Measurements from ENCODE around the gene TUBGCP6. TPM values are rescaled to one million over a fixed set of nuclear protein-coding genes. Genes with fewer than 3 reads are reported as not detected.

TUBGCP6 gene
- total and polyA plus RNA-seq, 8 donors, result 37.8 to 112 (median 50.2) TPM

- intact Hi-C loops (cut with DNase I; ENCODE audit: low total_unique reads), result no loop called here
- TF ChIP-seq POLR2A (IDR thresholded peaks at IDR 0.05) (no peak), EP300 (IDR thresholded peaks at IDR 0.05) (no peak)
- H3K27me3 ChIP-seq, result no peaks in the 10 kb centered on the region
- no peak for DNase-seq
- no peak overlapping the region for H3K27ac ChIP-seq
- H3K36me3 ChIP-seq, result peaks cover 85 to 98% (median 95%) of the 10 kb centered on the region in 4 donors
- H3K9me3 ChIP-seq, result no peaks in the 10 kb centered on the region
- peaks cover 5 to 14% (median 10%) of the 10 kb centered on the region in 4 donors for H3K4me1 ChIP-seq
- WGBS, 5 donors, result 93 to 97% (median 95%) methylated on average over 31 to 45 of the region's 45 CpGs
- H3K4me3 ChIP-seq, result no peak overlapping the region
Measured at GRCh38 chr22:50220603-50221409, 24.0 kb downstream of the TUBGCP6 start.

DNA sequence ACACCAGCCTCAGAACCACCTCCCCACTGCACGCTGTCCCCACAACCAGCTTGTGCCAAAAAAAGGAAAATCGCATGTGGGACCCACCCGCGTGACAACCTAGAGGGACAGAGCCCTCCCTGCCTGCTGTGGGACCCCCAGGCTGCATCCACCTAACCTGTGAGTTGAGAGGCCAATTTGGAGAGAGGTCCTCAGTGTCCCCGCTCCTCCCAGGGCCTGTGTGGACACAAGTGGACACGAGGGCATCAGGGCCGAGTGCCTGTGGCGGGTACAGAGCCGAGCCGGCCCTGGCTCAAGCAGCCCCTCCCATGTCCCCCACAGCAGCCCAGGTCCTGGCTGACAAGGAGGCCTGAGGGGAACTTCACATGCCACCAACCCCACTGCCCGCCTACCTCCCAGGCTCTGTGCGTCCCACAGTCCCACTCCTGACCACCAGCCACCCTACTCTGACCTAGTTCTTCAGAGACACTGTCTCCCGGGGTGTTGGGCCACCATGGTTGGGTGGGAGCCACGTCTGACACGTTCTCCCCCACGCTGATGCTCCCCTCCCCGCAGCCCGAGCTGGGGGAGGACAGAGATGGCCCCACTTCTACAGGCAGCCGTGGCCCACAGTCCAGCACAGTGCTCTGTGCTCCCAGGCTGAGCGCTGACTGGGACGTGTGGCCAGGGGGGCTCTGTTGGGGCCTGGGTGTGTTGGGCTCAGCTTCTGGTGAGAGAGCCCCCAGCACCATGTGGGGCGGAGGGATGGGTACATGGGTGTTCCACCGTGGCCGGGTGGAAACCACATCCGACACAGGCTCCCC lies 24.8 kb downstream of the TUBGCP6 start:
- 75 to 90% (median 79%) methylated on average over 18 to 25 of the region's 25 CpGs for WGBS, 5 donors
- Histone ChIP-seq H3K9me3 (no peaks in the 10 kb centered on the region), H3K27ac (peak overlapping the region in 1 of 5 donors; percentile 18), H3K4me3 (no peak overlapping the region), H3K4me1 (peaks cover 5 to 19% (median 10%) of the 10 kb centered on the region in 4 donors), H3K36me3 (peaks cover 81 to 98% (median 95%) of the 10 kb centered on the region in 4 donors), H3K27me3 (no peaks in the 10 kb centered on the region)
- no peak for TF ChIP-seq CTCF (IDR thresholded peaks at IDR 0.05)
- TF ChIP-seq EP300 (IDR thresholded peaks at IDR 0.05), result no peak
- no peak for TF ChIP-seq POLR2A (IDR thresholded peaks at IDR 0.05)
- no peak for TF ChIP-seq POLR2AphosphoS5 (IDR thresholded peaks at IDR 0.05)
- no peak for DNase-seq
- intact Hi-C loops (cut with DNase I; ENCODE audit: low total_unique reads), result no loop called here

DNA sequence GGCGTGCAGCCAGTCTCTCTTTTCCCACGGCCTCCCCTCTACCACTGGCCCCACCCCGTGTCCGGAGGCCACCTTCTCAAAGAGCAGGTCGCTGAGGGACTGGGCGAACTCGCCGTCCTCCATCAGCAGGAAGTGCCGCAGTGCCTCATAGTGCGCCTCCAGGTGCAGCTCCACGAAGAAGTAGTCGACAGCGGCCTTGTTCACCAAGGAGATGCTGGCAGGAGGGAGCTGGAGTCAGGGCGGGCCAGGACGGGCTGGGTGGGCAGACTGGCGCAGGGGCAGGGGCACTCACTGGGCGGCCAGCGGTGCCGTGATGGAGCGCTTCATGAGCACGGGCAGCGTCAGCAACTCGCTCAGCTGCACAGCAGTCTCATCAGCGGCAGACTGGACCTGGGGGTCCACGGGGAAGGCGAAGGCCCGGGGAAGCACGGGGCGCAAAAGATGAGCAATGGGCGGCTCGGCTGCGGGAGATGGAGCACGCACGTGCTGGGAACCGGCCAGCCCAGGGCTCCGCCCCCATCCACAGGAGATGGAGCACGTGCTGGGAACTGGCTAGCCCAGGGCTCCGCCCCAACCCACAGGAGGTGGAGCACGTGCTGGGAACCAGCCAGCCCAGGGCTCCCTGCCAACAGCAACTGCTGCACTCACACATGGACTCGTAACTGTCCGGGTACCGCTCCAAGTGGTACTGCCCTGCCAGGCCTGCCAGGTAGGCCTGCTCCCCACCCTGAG lies 25.7 kb downstream of the TUBGCP6 start:
- Histone ChIP-seq H3K4me3 (no peak overlapping the region), H3K27ac (peak overlapping the region in 1 of 5 donors; percentile 18), H3K36me3 (peaks cover 75 to 98% (median 95%) of the 10 kb centered on the region in 4 donors), H3K27me3 (no peaks in the 10 kb centered on the region), H3K4me1 (peaks cover 5 to 21% (median 10%) of the 10 kb centered on the region in 4 donors), H3K9me3 (no peaks in the 10 kb centered on the region)
- TF ChIP-seq EP300 (IDR thresholded peaks at IDR 0.05) (no peak), POLR2AphosphoS5 (IDR thresholded peaks at IDR 0.05) (peak in 2 of 3 donors; percentile 32 to 88)
- intact Hi-C loops (cut with DNase I; ENCODE audit: low total_unique reads), result no loop called here
- 55 to 71% (median 65%) methylated on average over 29 to 42 of the region's 42 CpGs for WGBS, 5 donors
- DNase-seq, result peak; percentile 92 to 98

DNA sequence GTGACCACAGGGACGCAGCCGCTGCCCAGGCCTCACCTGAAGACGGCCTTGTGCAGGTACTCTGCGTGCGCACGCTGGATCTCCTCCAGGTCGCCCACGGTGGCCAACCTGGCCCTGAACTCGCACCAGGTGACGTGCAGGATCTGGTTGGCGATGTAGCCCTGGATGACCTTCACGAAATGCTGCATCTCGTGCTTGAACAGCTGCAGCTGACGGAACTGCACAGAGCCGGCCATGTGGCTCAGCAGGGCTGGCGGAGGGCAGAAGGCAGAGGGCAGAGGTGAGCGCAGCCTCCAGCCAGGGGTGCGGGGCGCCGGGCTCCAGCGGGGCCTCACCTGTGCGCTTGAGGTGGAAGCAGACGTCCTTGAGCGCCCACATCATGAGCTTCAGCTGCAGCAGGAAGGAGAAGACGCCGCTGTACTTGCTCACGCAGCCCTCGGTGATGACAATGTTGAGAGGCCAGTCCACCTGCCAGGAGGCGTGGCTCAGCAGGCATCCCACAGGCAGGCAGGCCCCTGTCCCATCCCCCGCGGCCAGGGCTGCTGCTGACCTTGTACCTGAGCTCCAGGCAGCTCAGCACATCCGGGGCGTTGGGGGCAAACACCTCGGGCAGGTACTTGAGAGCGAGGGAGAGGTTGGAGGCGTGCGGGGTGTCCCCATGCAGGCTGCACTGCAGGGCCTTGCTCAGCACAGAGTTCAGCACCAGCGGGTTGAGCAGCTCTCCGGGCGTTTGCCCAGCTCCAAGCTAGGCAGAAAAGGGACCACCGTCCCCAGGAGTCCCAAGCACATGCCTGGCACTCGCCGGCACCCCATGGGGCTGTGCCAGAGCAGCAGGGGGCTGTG lies 26.4 kb downstream of the TUBGCP6 start:
- DNase-seq, result peak in 1 of 2 donors; percentile 37
- Histone ChIP-seq H3K4me1 (peaks cover 5 to 26% (median 10%) of the 10 kb centered on the region in 4 donors), H3K9me3 (peaks cover 0 to 2% (median 0%) of the 10 kb centered on the region in 4 donors), H3K4me3 (no peak overlapping the region), H3K27ac (no peak overlapping the region), H3K36me3 (peaks cover 74 to 98% (median 95%) of the 10 kb centered on the region in 4 donors), H3K27me3 (no peaks in the 10 kb centered on the region)
- intact Hi-C loops (cut with DNase I; ENCODE audit: low total_unique reads), result no loop called here
- TF ChIP-seq EP300 (IDR thresholded peaks at IDR 0.05) (no peak), CTCF (IDR thresholded peaks at IDR 0.05) (no peak), POLR2AphosphoS5 (IDR thresholded peaks at IDR 0.05) (no peak), POLR2A (IDR thresholded peaks at IDR 0.05) (no peak)
- WGBS, 5 donors, result 78 to 86% (median 81%) methylated on average over 16 to 43 of the region's 43 CpGs

All from stomach (tissue), 9 donors.